Neural cell (in vitro differentiated cells): Measurements from ENCODE around the gene PCDH15. TPM values are rescaled to one million over a fixed set of nuclear protein-coding genes. Genes with fewer than 3 reads are reported as not detected.

Source experiments
- H2AFZ ChIP-seq: fragments of 200-600, 300-800 bp; sonication (generic), shearing (Covaris generic); 2 replicates; pipeline ENCODE4 v1.6.0; 2014; ENCODE audit warnings: low read depth, mild to moderate bottlenecking, antibody characterized with exemption, low read length, moderate library complexity
- H3F3A ChIP-seq: fragments of 200-600 bp; shearing (Covaris generic); 2 replicates; pipeline ENCODE4 v1.6.1; 2016; ENCODE audit warnings: mild to moderate bottlenecking, moderate library complexity, mixed read lengths, antibody characterized with exemption, low read length; ENCODE audit not compliant: insufficient read depth, poor library complexity, severe bottlenecking
- H3K27ac ChIP-seq: fragments of 200-600, 300-800 bp; sonication (generic), shearing (Covaris generic); 2 replicates; pipeline ENCODE4 v1.5.1; 2014; ENCODE audit warnings: mild to moderate bottlenecking, low read length, moderate library complexity
- H3K27me3 ChIP-seq: fragments of 300-800, 200-600 bp; sonication (generic), shearing (Covaris generic); 2 replicates; pipeline ENCODE4 v1.6.0; 2014; ENCODE audit warnings: mild to moderate bottlenecking, low read depth, low read length, moderate library complexity; ENCODE audit not compliant: insufficient read depth
- H3K36me3 ChIP-seq: fragments of 300-800, 200-600 bp; sonication (generic), shearing (Covaris generic); 2 replicates; pipeline ENCODE4 v1.5.1; 2014; ENCODE audit warnings: mild to moderate bottlenecking, antibody characterized with exemption, low read length, moderate library complexity; ENCODE audit not compliant: insufficient read depth
- H3K4me2 ChIP-seq: fragments of 300-800, 200-600 bp; sonication (generic), shearing (Covaris generic); 2 replicates; pipeline ENCODE4 v1.6.0; 2014; ENCODE audit warnings: mild to moderate bottlenecking, low read length
- H3K4me3 ChIP-seq: fragments of 300-800, 200-600 bp; sonication (generic), shearing (Covaris generic); 2 replicates; pipeline ENCODE4 v1.5.1; 2014; ENCODE audit warnings: mild to moderate bottlenecking, low read length, moderate library complexity
- H3K79me2 ChIP-seq: fragments of 200-600 bp; shearing (Covaris generic); replicated peaks from 2 replicates; pipeline ENCODE4 v1.6.0; 2014; ENCODE audit warnings: mild to moderate bottlenecking, low read length, moderate library complexity; ENCODE audit not compliant: insufficient read depth
- H3K9ac ChIP-seq: fragments of 300-800, 200-600 bp; sonication (generic), shearing (Covaris generic); 2 replicates; pipeline ENCODE4 v1.6.1; 2016; ENCODE audit warnings: mild to moderate bottlenecking, low read length, mixed read lengths
- H3K9me2 ChIP-seq: fragments of 200-600 bp; shearing (Covaris generic); 2 replicates; pipeline ENCODE4 v1.6.1; 2016; ENCODE audit warnings: mild to moderate bottlenecking, low read length, mixed read lengths; ENCODE audit not compliant: insufficient read depth
- H3K9me3 ChIP-seq: fragments of 200-600, 300-800 bp; sonication (generic), shearing (Covaris generic); 2 replicates; pipeline ENCODE4 v1.6.1; 2016; ENCODE audit warnings: mild to moderate bottlenecking, mixed run types, low read length, moderate library complexity, mixed read lengths
- H4K20me1 ChIP-seq: fragments of 200-600 bp; shearing (Covaris generic); 2 replicates; pipeline ENCODE4 v1.6.1; 2016; ENCODE audit warnings: mild to moderate bottlenecking, mixed run types; ENCODE audit not compliant: insufficient read depth
- EP300 ChIP-seq: fragments of 450-650 bp; conservative IDR thresholded peaks from 2 replicates; pipeline ENCODE4 v1.6.1; 2014; ENCODE audit warnings: antibody characterized with exemption, mild to moderate bottlenecking, moderate library complexity; ENCODE audit not compliant: poor library complexity, severe bottlenecking
- EZH2 ChIP-seq: fragments of 200-600, 300-800 bp; shearing (Covaris generic), sonication (generic); IDR thresholded peaks from 2 replicates; pipeline ENCODE4 v1.6.1; 2014; ENCODE audit warnings: antibody characterized with exemption, low read length, borderline replicate concordance, mild to moderate bottlenecking; ENCODE audit not compliant: insufficient read depth, poor library complexity, severe bottlenecking
- MXI1 ChIP-seq: fragments of 450-650 bp; conservative IDR thresholded peaks from 2 replicates; pipeline ENCODE4 v1.6.1; 2014; ENCODE audit warnings: antibody characterized with exemption, mild to moderate bottlenecking; ENCODE audit not compliant: poor library complexity, severe bottlenecking
- POLR2AphosphoS5 ChIP-seq: IDR thresholded peaks from 2 replicates; pipeline ENCODE4 v1.6.1; 2012
- RAD21 ChIP-seq: fragments of 450-650 bp; conservative IDR thresholded peaks from 2 replicates; pipeline ENCODE4 v1.6.1; 2014; ENCODE audit warnings: antibody characterized with exemption, mild to moderate bottlenecking, moderate library complexity
- SMC3 ChIP-seq: fragments of 450-650 bp; conservative IDR thresholded peaks from 2 replicates; pipeline ENCODE4 v1.6.1; 2014; ENCODE audit warnings: antibody characterized with exemption, mild to moderate bottlenecking, moderate library complexity; ENCODE audit not compliant: poor library complexity
- TAF1 ChIP-seq: IDR thresholded peaks from 2 replicates; pipeline ENCODE4 v1.6.1; 2012; ENCODE audit warnings: low read depth
- polyA plus RNA-seq: library from polyadenylated mRNA; depleted of rRNA; stranded (reverse); fragments of >200 nt; gene quantifications from 2 replicates; pipeline ENCODE4 v1.2.3, GENCODE V29; 2014
- TF ChIP-seq, protein P1 (sequence below): fragments of 450-650 bp; IDR thresholded peaks from 2 replicates; pipeline ENCODE4 v1.5.1; 2014; ENCODE audit warnings: antibody characterized with exemption, mild to moderate bottlenecking, moderate library complexity; ENCODE audit not compliant: poor library complexity, severe bottlenecking
- TF ChIP-seq, protein P2 (sequence below): IDR thresholded peaks from 2 replicates; pipeline ENCODE4 v1.6.1; 2012; ENCODE audit warnings: borderline replicate concordance

PCDH15 gene
- polyA plus RNA-seq, 1 donor from 2014 or later: 1.2 TPM

GRCh38 chr10:54415483-54415882 lies 385.5 kb downstream of the PCDH15 start:
- Histone ChIP-seq H3K27me3 (no peaks in the 10 kb centered on the region), H3K27ac (no peak overlapping the region), H3K9ac (no peak overlapping the region), H3F3A (no peaks in the 10 kb centered on the region), H3K4me2 (no peak overlapping the region), H3K4me3 (no peak overlapping the region), H3K36me3 (no peaks in the 10 kb centered on the region), H3K9me2 (no peaks in the 10 kb centered on the region), H4K20me1 (no peaks in the 10 kb centered on the region), H3K9me3 (no peaks in the 10 kb centered on the region), H3K79me2 (no peaks in the 10 kb centered on the region), H2AFZ (no peak overlapping the region)
- TF ChIP-seq EZH2: no peak
- TF ChIP-seq, protein P1, sequence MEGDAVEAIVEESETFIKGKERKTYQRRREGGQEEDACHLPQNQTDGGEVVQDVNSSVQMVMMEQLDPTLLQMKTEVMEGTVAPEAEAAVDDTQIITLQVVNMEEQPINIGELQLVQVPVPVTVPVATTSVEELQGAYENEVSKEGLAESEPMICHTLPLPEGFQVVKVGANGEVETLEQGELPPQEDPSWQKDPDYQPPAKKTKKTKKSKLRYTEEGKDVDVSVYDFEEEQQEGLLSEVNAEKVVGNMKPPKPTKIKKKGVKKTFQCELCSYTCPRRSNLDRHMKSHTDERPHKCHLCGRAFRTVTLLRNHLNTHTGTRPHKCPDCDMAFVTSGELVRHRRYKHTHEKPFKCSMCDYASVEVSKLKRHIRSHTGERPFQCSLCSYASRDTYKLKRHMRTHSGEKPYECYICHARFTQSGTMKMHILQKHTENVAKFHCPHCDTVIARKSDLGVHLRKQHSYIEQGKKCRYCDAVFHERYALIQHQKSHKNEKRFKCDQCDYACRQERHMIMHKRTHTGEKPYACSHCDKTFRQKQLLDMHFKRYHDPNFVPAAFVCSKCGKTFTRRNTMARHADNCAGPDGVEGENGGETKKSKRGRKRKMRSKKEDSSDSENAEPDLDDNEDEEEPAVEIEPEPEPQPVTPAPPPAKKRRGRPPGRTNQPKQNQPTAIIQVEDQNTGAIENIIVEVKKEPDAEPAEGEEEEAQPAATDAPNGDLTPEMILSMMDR: no peak
- TF ChIP-seq SMC3: no peak
- TF ChIP-seq MXI1: no peak
- no peak for TF ChIP-seq EP300
- TF ChIP-seq POLR2AphosphoS5: no peak
- TF ChIP-seq RAD21: no peak

DNA sequence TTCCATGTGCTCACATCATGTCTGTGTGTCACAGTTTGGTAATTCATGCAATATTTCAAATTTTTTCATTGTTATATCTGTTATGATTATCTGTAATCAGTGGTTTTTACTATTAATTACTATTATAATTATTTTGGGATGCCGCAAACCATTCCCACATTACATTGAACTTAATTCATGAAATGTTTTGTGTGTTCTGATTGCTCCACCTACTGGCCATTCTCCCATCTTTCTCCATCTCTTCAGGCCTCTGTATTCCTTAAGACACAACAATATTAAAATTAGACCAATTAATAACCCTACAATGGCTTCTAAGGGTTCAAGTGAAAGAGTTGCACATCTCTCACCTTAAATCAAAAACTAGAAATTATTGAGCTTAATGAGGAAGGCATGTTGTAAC lies 398.5 kb downstream of the PCDH15 start:
- no peak overlapping the region for H3K4me3 ChIP-seq
- no peak overlapping the region for H3K4me2 ChIP-seq
- H3K9ac ChIP-seq: no peak overlapping the region
- no peaks in the 10 kb centered on the region for H3K79me2 ChIP-seq
- H3K27me3 ChIP-seq: no peaks in the 10 kb centered on the region
- no peak overlapping the region for H2AFZ ChIP-seq
- H3K36me3 ChIP-seq: no peaks in the 10 kb centered on the region
- H4K20me1 ChIP-seq: no peaks in the 10 kb centered on the region
- H3K9me3 ChIP-seq: no peaks in the 10 kb centered on the region
- H3K9me2 ChIP-seq: no peaks in the 10 kb centered on the region
- H3K27ac ChIP-seq: no peak overlapping the region
- TF ChIP-seq RAD21 (peak; percentile 61), POLR2AphosphoS5 (no peak), EP300 (no peak), EZH2 (no peak), MXI1 (no peak), TAF1 (no peak), SMC3 (peak; percentile 68)
- TF ChIP-seq, protein P1: peak; percentile 63
- TF ChIP-seq, protein P2, sequence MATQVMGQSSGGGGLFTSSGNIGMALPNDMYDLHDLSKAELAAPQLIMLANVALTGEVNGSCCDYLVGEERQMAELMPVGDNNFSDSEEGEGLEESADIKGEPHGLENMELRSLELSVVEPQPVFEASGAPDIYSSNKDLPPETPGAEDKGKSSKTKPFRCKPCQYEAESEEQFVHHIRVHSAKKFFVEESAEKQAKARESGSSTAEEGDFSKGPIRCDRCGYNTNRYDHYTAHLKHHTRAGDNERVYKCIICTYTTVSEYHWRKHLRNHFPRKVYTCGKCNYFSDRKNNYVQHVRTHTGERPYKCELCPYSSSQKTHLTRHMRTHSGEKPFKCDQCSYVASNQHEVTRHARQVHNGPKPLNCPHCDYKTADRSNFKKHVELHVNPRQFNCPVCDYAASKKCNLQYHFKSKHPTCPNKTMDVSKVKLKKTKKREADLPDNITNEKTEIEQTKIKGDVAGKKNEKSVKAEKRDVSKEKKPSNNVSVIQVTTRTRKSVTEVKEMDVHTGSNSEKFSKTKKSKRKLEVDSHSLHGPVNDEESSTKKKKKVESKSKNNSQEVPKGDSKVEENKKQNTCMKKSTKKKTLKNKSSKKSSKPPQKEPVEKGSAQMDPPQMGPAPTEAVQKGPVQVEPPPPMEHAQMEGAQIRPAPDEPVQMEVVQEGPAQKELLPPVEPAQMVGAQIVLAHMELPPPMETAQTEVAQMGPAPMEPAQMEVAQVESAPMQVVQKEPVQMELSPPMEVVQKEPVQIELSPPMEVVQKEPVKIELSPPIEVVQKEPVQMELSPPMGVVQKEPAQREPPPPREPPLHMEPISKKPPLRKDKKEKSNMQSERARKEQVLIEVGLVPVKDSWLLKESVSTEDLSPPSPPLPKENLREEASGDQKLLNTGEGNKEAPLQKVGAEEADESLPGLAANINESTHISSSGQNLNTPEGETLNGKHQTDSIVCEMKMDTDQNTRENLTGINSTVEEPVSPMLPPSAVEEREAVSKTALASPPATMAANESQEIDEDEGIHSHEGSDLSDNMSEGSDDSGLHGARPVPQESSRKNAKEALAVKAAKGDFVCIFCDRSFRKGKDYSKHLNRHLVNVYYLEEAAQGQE: no peak
- H3F3A ChIP-seq: no peaks in the 10 kb centered on the region
